ENCODE measurements around the gene CLDN18.

The CLDN18 gene

DNA sequence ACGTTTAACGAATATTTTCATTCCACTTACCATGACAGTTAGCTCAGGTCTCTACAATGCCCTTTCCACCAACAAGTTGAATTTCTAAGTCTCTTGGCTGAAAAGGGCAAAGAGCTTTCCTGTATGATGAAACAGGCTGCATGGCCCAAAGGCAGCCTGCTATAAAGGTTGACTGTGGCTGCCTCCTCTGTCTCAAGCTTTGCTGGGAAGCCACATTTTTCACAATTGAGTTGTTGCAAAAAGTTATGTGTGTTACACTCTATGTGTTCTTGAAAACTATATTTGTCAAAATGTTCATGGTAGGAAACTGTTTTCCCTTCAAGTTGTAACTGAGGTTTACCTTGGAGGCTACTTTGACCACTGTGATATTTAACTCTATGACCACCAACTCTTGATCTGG lies 56.0 kb downstream of the CLDN18 start:
- DNase-seq, result no peak

DNA sequence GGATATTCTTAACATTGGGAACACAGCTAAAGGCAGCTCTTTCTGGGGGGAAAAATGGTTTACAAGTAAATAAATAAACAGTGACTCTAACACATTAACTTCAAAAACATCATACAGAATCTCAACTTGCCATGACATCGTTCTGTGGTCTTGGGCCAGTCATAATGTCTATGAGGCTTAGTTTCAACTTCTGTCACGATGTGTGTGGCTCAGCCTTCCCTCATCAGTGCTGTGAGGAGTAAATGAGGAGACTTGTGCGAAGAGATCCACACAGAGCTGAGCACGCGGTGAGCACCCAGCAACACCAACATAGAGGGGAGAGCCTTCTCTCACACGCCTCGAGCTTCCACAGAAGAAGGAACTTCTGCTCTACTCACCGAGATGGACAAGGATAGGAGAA lies 56.4 kb downstream of the CLDN18 start:
- DNase-seq, result no peak

DNA sequence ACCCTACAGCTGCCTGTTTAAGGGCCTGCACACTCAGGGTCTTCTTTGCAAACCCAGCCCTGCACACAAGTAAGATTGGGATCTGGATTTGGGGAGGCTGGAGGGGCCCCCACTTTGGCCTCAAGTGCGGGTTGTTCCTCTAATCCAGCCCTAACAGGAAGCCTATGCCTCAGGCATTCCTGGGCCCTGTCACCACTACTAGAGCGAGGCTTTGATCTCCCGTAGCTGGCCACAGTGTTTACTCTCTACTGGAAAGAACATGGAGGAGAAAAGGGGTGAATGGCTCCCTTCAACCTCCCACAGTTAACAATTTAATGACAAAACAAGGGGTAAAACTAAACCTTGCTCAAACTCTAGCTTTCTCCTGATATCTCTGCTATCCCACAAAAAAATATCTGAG lies 57.0 kb downstream of the CLDN18 start:
- DNase-seq, result no peak

DNA sequence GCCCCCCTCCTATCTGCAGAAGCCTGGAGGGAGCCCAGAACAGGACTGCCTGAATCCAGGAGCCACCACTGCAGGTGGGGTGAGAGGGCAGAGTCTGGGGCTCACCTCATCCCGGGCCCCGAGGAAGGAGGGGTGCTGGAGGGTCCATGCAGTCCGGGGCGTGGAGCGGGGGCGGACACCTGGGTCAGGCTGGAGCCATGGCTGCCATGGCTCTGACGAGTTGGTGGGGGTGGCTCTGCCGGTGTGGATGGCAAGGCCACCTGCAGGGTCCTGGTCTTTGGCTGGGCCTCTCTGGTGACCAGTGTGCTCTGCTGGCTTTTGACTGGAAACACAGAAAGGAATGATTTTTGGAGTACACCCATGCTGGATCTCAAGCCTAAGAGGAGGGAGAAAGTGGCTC lies 58.1 kb downstream of the CLDN18 start:
- DNase-seq, result no peak

DNA sequence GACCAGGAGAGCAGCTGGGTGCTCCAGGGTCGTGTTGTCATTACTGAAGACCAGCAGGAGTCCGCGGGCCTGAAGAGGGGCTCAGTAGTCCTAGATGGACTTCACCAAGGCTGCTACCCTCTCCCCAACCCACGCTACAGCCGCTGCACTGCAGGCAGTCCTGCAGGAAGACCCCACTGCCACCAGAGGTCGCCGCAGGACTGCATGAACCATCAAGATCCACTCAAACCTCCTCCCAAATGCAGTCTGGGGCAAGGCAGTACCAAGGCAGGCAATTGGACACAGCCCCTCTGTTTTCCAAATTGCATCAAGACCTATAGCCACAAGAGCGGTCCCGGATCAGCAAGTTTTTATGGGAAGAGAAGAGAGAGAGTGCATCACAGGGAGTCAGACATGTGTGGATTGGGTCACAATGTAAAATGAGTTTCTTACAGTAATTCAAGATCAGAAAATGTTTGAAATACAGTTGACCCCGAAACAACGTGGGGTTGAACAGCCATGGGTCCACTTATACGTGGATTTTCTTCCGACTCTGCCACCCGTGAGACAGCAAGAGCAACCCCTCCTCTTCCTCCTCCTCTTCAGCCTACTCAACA lies 58.7 kb downstream of the CLDN18 start:
- DNase-seq, result peak; percentile 53

DNA sequence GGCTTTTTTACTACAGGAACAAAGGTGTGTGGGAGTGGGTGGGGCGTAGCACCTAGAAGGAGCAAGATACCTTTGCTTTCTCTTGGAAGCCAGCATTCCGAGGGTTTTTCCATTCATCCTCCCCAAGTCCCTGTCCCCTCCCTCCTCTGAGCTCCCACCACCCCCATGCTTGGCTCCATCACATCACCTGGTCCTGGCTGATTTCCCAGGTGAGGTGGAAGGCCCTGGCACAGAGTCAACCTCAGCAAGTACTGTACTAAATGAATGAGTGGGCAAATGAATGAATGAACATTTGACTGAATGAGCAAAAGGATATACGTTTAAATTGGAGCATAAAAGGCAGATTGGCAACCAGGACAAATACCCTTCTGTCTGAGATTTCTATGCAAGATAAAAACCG lies 60.0 kb downstream of the CLDN18 start:
- DNase-seq, result peak; percentile 39

DNA sequence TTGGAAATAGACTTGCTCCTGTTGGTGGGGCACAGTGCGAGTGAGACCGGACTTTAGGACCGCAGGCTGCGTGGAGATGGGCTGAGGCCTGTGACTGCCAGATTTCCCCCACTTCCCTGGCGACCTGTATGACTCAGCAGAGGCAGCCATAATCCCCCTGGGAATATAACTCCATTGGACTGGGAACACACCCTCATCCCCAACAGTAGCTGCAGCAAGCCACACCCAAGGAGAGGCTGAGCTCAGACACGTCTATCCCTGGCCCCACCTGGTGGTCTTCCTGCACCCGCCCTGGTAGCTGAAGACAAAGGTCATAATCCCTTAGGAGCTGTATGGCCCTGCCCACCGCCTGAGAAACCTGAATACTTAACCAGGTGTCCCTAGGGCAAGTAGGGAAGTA lies 62.8 kb downstream of the CLDN18 start:
- no peak for DNase-seq

DNA sequence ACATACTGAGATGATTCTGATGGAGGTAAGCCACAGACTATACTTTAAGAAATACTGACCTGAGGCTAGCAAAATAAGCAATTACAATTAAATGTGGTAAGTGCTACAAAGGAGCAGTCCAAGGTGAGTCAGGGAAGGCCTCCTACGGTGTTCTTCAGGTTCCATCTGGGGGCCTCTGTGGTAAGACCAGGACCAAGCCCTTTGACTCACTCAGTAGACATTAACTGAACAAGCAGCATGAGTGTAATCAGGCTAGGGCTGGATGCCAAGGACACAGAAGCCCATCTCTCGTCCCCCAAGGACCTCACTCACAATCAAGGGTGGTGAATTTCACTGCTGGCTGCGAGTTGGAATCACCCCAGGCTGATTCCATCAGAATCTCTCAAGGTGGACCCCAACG lies 68.1 kb downstream of the CLDN18 start:
- no peak for DNase-seq

DNA sequence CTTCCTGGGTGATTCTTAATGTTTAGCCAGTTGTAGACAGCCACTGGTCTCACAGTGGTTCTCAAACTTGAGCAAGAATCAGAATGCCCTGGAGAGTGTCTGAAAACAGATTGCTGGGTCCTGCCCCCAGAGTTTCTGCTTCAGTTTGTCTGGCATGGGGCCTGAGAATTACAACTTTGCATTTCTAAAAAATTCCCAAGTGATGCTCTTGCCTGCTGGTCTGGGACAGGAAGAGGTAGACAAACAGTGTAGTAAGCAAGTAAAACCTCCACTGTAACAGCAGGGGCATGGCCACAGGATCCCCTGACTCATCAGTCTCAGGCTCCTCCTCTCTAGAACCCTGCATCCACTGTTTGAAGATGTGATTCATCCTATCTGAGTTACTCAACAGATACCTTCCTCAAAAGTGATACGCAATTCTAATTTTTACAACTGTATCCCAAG lies 69.0 kb downstream of the CLDN18 start:
- DNase-seq, result no peak

DNA sequence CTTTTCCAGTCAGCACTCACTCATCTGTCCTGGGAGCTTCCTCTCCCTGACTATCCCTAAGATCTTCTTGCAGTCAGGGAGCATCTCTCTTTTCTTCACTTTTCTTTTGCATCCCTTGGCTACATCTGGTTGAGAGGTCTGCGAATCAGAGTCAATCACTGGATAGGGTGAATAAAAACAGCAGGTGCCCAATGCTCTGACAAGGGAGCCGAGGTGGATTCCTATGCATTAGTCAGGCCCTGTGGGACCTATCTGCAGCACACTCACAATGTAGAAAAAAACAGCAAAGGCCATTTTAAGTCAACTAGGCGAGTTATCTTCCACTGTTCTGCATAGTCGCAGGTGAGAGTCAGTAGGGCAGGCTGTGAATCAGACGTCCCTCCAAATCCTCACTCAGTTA lies 69.9 kb downstream of the CLDN18 start:
- DNase-seq, result no peak

DNA sequence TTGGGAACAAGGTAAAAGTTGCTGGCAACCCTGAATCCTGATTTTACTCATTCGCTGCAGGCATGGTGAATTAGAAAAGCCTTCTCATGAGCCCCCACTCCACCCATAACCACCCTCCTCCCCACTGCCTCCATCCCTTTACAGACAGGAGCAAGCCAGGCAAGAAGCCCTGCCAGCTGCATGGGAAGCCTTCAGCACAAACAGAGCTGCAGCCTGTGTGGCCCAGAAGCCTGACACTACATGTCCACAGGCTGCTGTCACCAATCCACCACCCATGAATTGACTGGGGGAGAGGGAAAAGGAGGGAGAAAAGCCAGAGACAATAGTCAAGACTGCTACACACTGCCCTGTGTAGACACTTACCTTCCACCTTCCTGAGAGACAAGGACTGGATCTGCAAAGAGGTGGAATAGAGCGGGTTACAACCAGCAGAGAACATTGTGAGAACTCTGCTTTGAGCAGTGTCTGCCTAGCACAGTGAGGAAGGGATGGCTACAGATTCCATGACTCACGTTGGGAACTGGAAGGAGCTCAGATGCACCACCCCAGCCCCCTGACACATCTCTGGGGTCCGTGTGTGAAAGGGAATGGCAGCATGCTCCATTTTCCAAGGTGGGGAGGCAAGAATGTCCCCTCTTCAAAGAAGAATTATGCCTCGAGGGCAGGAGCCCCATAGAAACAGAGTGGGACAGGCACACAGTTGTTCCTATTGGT lies 71.6 kb downstream of the CLDN18 start:
- DNase-seq, result no peak

DNA sequence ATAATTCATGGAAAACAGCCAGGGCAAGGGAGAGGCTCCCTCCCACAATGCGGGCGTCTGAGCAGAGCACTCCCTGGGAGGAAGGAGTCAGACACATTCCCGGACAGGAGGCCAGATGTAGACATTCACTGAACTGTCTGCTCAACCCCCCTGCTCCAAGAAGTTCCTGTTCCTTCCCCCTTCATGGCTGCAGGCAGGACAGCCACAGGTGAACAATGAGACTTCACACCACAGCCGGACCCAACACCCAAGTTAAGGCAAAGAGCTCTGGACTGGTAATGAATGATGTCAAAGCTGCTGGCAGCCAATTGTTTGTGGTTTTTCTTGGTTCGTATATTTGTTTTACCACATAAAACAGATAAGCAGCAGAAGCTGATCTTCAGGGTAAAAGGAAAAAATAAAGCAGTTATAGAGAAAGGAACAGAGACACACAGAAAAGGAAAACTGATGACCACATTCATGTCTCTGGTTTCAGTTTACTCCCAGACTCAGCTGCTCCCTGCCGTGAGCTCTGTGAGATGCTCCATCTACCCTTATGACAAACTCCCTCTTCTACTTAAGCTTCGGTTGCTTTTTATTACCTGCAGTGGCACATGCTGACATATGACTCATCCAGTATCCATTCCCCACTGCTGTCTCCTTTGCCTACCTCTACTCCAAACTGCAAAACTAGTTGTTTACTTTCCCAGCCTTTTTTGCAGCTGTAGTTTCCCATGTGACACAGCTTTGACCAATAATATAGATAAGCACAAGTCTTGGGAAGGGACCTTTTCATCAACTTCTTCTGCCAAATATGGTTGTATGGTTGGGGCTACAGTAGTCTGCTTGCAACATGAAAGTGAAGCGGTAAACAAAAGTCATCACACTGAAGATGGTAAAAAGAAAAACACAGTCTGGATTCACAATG lies 72.4 kb downstream of the CLDN18 start:
- DNase-seq, result no peak

DNA sequence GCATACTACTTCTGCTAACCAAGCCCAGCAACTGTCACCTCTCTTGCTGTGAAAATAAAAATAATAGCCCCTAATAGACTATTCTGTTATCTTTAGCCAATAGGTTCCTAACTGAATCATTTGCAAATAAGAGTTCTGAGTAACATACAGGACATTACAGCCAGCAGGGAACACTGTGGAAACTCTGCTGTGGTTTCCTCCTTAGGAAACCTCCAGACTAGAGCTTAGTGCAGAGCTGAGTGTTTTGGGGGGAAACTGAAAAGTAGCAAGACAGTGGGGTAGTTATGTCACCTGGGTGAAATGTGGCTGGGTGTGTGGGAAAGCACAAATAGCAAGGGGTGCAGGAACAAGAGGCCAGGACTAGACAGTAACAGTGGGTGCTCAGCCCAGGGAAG lies 73.0 kb downstream of the CLDN18 start:
- no peak for DNase-seq
